Measurements from ENCODE around the gene HDAC9. TPM values are rescaled to one million over a fixed set of nuclear protein-coding genes. Genes with fewer than 3 reads are reported as not detected.

HDAC9 gene
- total RNA-seq, 1 donor from 2014 or later, result 52.7 TPM

DNA sequence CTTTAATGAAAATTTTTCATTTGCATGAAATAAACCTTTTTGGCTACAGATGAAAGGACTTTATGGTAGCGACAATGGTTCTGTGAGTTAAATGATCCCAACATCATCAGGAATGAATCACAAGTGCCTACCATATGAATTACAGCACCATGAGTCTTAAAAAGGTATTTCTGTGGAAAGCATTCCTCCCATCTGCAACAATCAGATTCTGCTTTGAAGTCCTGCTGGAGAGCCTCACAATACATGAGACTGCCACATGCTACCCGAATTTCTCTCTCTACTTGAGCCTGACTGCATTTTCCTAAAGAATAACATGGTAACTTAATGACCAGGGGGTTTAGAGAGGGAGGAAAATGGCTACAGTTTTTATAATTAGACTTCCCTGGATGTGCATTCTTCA, 431.6 kb downstream of the HDAC9 start:
- H3K36me3 ChIP-seq (ENCODE audit: control insufficient read depth in 3 of 3, insufficient read depth in 3 of 3, low read length in 3 of 3), result no peaks in the 10 kb centered on the region
- H3K27me3 ChIP-seq (ENCODE audit: control insufficient read depth in 3 of 3, insufficient read depth in 3 of 3, low read length in 3 of 3), result no peaks in the 10 kb centered on the region
- no peak overlapping the region for H3K4me3 ChIP-seq (ENCODE audit: low read length in 3 of 3)
- H3K27ac ChIP-seq (ENCODE audit: low read depth, low read length), result no peak overlapping the region
- no peaks in the 10 kb centered on the region for H3K9me3 ChIP-seq (ENCODE audit: control insufficient read depth in 3 of 3, low read length in 3 of 3)
- no peak overlapping the region for H3K9ac ChIP-seq (ENCODE audit: low read depth in 1 of 3, low read length in 3 of 3)
- no peaks in the 10 kb centered on the region for H3K4me1 ChIP-seq (ENCODE audit: control insufficient read depth in 3 of 3, insufficient read depth in 3 of 3, low read length in 3 of 3)

DNA sequence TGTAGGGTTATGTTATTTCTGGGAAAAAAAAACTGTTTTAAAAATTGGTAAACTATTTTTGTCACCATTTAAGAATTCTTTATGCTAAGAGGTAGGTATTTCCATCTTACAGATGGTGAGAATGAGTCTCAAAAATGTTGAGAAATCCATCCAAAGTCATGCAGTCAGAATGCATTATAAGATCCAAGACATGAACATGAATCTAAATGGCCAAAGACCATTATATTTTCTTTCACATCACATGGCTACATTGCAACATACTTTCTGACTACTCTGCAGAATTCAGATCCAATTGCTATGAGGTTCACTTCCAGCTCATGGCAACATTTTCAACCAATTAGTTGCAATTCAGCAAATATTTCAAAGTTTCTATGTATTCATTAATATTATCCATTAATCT, 440.7 kb downstream of the HDAC9 start:
- Histone ChIP-seq H3K9me3 (ENCODE audit: control insufficient read depth in 3 of 3, low read length in 3 of 3) (no peaks in the 10 kb centered on the region), H3K27me3 (ENCODE audit: control insufficient read depth in 3 of 3, insufficient read depth in 3 of 3, low read length in 3 of 3) (no peaks in the 10 kb centered on the region), H3K27ac (ENCODE audit: low read depth, low read length) (no peak overlapping the region), H3K4me3 (ENCODE audit: low read length in 3 of 3) (no peak overlapping the region), H3K4me1 (ENCODE audit: control insufficient read depth in 3 of 3, insufficient read depth in 3 of 3, low read length in 3 of 3) (no peaks in the 10 kb centered on the region), H3K9ac (ENCODE audit: low read depth in 1 of 3, low read length in 3 of 3) (no peak overlapping the region), H3K36me3 (ENCODE audit: control insufficient read depth in 3 of 3, insufficient read depth in 3 of 3, low read length in 3 of 3) (no peaks in the 10 kb centered on the region)

DNA sequence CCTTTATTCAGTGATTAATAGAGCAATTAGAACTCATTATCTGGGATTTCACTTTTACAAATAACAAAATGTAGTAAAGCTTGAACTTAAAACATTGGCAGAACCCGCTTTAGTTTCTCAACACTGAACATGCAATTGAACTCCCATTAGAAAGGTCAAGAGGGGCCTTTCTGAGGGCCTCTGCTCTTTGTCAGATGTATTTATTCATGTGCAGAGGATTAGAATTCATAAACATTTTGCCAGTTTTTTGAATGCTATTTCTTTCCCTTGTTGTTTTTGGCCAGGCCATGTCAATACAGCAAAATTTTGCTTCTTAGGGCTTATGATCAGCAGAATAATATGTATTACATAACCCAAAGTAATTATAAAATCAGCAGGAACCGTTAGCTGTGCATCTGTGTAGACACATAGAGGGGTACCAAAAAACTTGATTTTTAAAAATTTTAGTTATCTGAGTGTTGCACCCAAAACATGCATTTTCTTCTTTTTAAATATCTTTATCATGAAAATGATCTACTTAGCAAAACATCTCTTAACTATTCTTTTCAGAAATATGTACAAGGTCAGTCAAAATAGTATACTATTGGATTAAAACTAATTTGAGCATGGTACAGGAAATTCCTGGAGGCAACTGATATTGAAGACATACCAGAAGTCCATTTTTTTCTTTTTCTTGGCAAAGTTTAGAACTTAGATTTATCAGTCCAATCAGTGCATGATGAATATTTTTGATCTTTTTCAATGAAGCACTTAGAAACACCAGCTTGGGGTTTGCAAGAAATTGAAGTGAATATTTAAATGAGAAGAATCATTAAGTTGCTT, 444.4 kb downstream of the HDAC9 start:
- H3K27me3 ChIP-seq (ENCODE audit: control insufficient read depth in 3 of 3, insufficient read depth in 3 of 3, low read length in 3 of 3), result no peaks in the 10 kb centered on the region
- no peak overlapping the region for H3K4me3 ChIP-seq (ENCODE audit: low read length in 3 of 3)
- no peaks in the 10 kb centered on the region for H3K4me1 ChIP-seq (ENCODE audit: control insufficient read depth in 3 of 3, insufficient read depth in 3 of 3, low read length in 3 of 3)
- no peaks in the 10 kb centered on the region for H3K9me3 ChIP-seq (ENCODE audit: control insufficient read depth in 3 of 3, low read length in 3 of 3)
- H3K9ac ChIP-seq (ENCODE audit: low read depth in 1 of 3, low read length in 3 of 3), result no peak overlapping the region
- no peaks in the 10 kb centered on the region for H3K36me3 ChIP-seq (ENCODE audit: control insufficient read depth in 3 of 3, insufficient read depth in 3 of 3, low read length in 3 of 3)
- H3K27ac ChIP-seq (ENCODE audit: low read depth, low read length), result no peak overlapping the region

DNA sequence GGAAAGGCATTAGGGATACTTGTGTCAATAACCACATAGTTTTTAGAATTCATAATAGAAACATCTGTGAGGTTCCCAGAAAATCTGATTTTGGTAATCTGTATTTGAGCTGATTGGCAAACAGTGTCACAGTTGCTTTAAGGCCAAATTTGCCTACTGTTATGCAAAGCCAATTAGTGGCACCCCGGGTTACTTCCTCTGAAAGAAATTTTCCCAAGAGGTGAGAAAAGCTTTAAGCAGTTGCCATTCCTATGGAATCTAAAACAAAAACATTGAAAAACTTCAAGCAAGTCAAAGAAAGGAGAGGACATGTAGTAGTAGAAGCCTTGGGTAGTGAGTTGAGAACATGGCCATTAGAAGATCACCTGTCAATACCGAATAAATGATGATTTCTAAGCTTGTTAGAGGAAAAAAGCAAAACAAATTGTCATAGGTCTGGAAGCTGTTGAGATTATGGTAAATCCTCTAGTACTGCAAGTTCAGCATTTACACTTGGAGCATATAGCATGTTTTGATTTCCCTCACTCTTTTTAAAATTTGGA, 445.1 kb downstream of the HDAC9 start:
- Histone ChIP-seq H3K27ac (ENCODE audit: low read depth, low read length) (no peak overlapping the region), H3K4me1 (ENCODE audit: control insufficient read depth in 3 of 3, insufficient read depth in 3 of 3, low read length in 3 of 3) (no peaks in the 10 kb centered on the region), H3K27me3 (ENCODE audit: control insufficient read depth in 3 of 3, insufficient read depth in 3 of 3, low read length in 3 of 3) (no peaks in the 10 kb centered on the region), H3K9ac (ENCODE audit: low read depth in 1 of 3, low read length in 3 of 3) (no peak overlapping the region), H3K36me3 (ENCODE audit: control insufficient read depth in 3 of 3, insufficient read depth in 3 of 3, low read length in 3 of 3) (no peaks in the 10 kb centered on the region), H3K4me3 (ENCODE audit: low read length in 3 of 3) (no peak overlapping the region), H3K9me3 (ENCODE audit: control insufficient read depth in 3 of 3, low read length in 3 of 3) (no peaks in the 10 kb centered on the region)

DNA sequence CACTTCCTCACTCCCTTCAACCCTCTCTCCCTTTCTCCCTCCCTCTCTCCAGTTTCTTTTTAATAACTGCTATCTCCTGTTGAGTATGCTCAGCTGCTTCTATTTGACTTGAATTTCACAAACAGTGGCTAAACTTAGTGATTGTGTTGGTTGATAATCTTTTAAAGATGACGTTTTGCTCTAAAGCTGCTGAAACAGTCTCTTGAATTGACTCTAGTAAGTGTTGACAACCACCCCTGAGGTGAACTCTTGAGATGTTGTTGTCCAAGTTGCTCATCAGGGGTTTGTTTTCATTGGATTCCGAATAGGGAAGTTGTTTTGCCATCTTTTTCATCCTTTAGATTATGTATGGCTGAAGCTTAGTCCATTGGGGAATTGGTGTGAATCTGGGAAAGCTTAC, 445.7 kb downstream of the HDAC9 start:
- Histone ChIP-seq H3K9me3 (ENCODE audit: control insufficient read depth in 3 of 3, low read length in 3 of 3) (no peaks in the 10 kb centered on the region), H3K4me3 (ENCODE audit: low read length in 3 of 3) (no peak overlapping the region), H3K27ac (ENCODE audit: low read depth, low read length) (no peak overlapping the region), H3K4me1 (ENCODE audit: control insufficient read depth in 3 of 3, insufficient read depth in 3 of 3, low read length in 3 of 3) (no peaks in the 10 kb centered on the region), H3K9ac (ENCODE audit: low read depth in 1 of 3, low read length in 3 of 3) (no peak overlapping the region), H3K27me3 (ENCODE audit: control insufficient read depth in 3 of 3, insufficient read depth in 3 of 3, low read length in 3 of 3) (no peaks in the 10 kb centered on the region), H3K36me3 (ENCODE audit: control insufficient read depth in 3 of 3, insufficient read depth in 3 of 3, low read length in 3 of 3) (no peaks in the 10 kb centered on the region)

DNA sequence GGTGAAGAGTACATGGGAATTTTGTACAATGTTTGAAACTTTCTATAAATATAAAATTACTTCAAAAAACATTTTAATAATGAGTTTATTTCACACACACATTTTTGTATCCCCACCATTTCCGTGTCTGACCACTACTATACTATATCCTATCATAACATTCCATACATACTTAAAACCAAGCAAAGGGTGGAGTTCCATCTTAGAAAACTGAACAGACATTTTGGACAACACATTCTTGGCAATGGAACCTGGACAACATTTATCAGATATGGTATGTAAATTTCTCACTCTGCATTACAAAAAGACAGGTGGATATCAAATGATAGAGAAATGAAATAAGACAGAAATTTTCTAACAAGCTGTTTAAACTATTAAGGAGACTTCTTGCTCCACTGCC, 453.0 kb downstream of the HDAC9 start:
- H3K27ac ChIP-seq (ENCODE audit: low read depth, low read length), result no peak overlapping the region
- no peaks in the 10 kb centered on the region for H3K9me3 ChIP-seq (ENCODE audit: control insufficient read depth in 3 of 3, low read length in 3 of 3)
- no peaks in the 10 kb centered on the region for H3K4me1 ChIP-seq (ENCODE audit: control insufficient read depth in 3 of 3, insufficient read depth in 3 of 3, low read length in 3 of 3)
- H3K9ac ChIP-seq (ENCODE audit: low read depth in 1 of 3, low read length in 3 of 3), result no peak overlapping the region
- H3K4me3 ChIP-seq (ENCODE audit: low read length in 3 of 3), result no peak overlapping the region
- H3K27me3 ChIP-seq (ENCODE audit: control insufficient read depth in 3 of 3, insufficient read depth in 3 of 3, low read length in 3 of 3), result no peaks in the 10 kb centered on the region
- H3K36me3 ChIP-seq (ENCODE audit: control insufficient read depth in 3 of 3, insufficient read depth in 3 of 3, low read length in 3 of 3), result no peaks in the 10 kb centered on the region

DNA sequence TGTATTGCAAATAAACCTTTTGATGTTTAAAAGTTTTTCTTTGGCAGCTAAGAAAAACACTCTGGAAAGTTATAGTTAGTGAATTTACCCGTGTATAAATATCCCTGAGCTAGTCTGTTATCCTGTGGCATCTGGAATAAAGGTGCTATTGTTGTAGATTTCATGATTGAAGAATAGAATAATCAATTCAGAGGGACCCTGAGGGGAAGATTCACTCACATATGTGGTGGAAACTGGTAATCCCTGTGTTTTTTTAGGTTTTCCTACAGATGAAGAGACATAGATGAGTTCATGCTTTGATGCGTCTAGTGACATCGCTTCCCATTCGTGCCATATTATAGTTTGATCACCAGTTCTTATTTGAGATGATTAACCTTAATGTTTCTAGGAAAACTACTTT, 457.3 kb downstream of the HDAC9 start:
- H3K9me3 ChIP-seq (ENCODE audit: control insufficient read depth in 3 of 3, low read length in 3 of 3), result no peaks in the 10 kb centered on the region
- no peaks in the 10 kb centered on the region for H3K4me1 ChIP-seq (ENCODE audit: control insufficient read depth in 3 of 3, insufficient read depth in 3 of 3, low read length in 3 of 3)
- H3K27me3 ChIP-seq (ENCODE audit: control insufficient read depth in 3 of 3, insufficient read depth in 3 of 3, low read length in 3 of 3), result no peaks in the 10 kb centered on the region
- no peak overlapping the region for H3K9ac ChIP-seq (ENCODE audit: low read depth in 1 of 3, low read length in 3 of 3)
- no peak overlapping the region for H3K4me3 ChIP-seq (ENCODE audit: low read length in 3 of 3)
- no peak overlapping the region for H3K27ac ChIP-seq (ENCODE audit: low read depth, low read length)
- H3K36me3 ChIP-seq (ENCODE audit: control insufficient read depth in 3 of 3, insufficient read depth in 3 of 3, low read length in 3 of 3), result peaks cover 0 to 4% (median 0%) of the 10 kb centered on the region in 3 donors

DNA sequence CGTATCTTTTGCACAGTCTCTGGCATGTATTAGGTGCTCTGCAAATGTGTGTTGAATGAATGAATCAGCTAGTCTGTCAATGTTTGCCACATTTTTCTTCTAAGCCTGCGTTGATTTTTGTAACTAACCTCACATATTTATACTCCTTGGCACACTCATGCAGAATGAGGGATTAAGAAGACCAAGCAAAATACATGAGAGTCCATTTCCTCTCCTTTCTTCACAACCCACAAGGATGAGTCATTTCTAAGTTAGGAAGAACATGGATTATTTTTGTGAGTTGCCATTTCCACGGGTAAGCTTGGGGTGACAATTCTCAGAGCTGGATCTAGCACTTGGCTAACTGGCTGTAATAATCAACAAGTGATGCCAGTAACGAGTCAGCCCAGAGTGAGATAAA, 463.1 kb downstream of the HDAC9 start:
- Histone ChIP-seq H3K4me3 (ENCODE audit: low read length in 3 of 3) (no peak overlapping the region), H3K9me3 (ENCODE audit: control insufficient read depth in 3 of 3, low read length in 3 of 3) (no peaks in the 10 kb centered on the region), H3K4me1 (ENCODE audit: control insufficient read depth in 3 of 3, insufficient read depth in 3 of 3, low read length in 3 of 3) (no peaks in the 10 kb centered on the region), H3K36me3 (ENCODE audit: control insufficient read depth in 3 of 3, insufficient read depth in 3 of 3, low read length in 3 of 3) (peaks cover 0 to 4% (median 0%) of the 10 kb centered on the region in 3 donors), H3K27ac (ENCODE audit: low read depth, low read length) (no peak overlapping the region), H3K27me3 (ENCODE audit: control insufficient read depth in 3 of 3, insufficient read depth in 3 of 3, low read length in 3 of 3) (no peaks in the 10 kb centered on the region), H3K9ac (ENCODE audit: low read depth in 1 of 3, low read length in 3 of 3) (no peak overlapping the region)

DNA sequence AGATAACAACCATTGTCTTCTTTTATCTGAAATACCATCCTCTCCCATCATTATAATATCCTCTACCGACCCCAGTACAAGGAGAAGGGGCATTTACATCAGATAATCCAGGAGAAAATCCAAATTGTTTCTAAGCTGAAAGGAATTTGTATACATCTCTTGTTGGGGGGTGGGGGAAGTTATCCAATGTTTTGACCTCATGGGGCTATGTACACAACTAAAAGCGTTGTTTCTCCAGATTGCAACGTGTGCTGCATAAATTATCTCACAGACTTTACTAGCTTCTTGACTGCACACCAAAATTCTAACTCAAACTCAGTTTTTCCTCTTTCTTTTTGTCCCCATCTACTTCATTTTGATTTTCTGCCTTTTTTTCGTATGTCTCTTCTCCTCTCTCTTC, 465.2 kb downstream of the HDAC9 start:
- no peak overlapping the region for H3K27ac ChIP-seq (ENCODE audit: low read depth, low read length)
- no peaks in the 10 kb centered on the region for H3K36me3 ChIP-seq (ENCODE audit: control insufficient read depth in 3 of 3, insufficient read depth in 3 of 3, low read length in 3 of 3)
- no peak overlapping the region for H3K4me3 ChIP-seq (ENCODE audit: low read length in 3 of 3)
- H3K9me3 ChIP-seq (ENCODE audit: control insufficient read depth in 3 of 3, low read length in 3 of 3), result no peaks in the 10 kb centered on the region
- no peaks in the 10 kb centered on the region for H3K27me3 ChIP-seq (ENCODE audit: control insufficient read depth in 3 of 3, insufficient read depth in 3 of 3, low read length in 3 of 3)
- H3K4me1 ChIP-seq (ENCODE audit: control insufficient read depth in 3 of 3, insufficient read depth in 3 of 3, low read length in 3 of 3), result no peaks in the 10 kb centered on the region
- H3K9ac ChIP-seq (ENCODE audit: low read depth in 1 of 3, low read length in 3 of 3), result no peak overlapping the region

DNA sequence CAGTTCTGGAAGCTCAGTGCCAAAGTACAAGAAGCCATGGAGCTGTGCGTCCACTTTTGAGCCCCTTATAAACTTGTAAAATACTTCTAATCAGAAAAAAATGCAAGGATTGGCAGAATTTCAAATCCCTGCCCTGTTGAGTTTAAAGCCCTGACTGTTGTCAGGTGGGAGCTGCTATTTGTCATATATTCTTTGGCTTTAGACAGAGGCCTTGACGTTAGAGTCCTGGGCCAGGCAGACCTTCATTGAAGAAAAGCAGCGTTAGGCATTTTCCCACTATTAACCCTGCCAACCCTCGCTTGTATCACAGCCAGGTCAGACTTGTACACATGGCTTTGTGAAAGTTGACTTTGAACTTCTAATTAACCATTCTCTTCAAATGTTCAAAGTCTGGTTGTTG, 466.5 kb downstream of the HDAC9 start:
- no peaks in the 10 kb centered on the region for H3K27me3 ChIP-seq (ENCODE audit: control insufficient read depth in 3 of 3, insufficient read depth in 3 of 3, low read length in 3 of 3)
- no peaks in the 10 kb centered on the region for H3K9me3 ChIP-seq (ENCODE audit: control insufficient read depth in 3 of 3, low read length in 3 of 3)
- no peak overlapping the region for H3K27ac ChIP-seq (ENCODE audit: low read depth, low read length)
- H3K4me1 ChIP-seq (ENCODE audit: control insufficient read depth in 3 of 3, insufficient read depth in 3 of 3, low read length in 3 of 3), result no peaks in the 10 kb centered on the region
- H3K4me3 ChIP-seq (ENCODE audit: low read length in 3 of 3), result no peak overlapping the region
- H3K36me3 ChIP-seq (ENCODE audit: control insufficient read depth in 3 of 3, insufficient read depth in 3 of 3, low read length in 3 of 3), result no peaks in the 10 kb centered on the region
- no peak overlapping the region for H3K9ac ChIP-seq (ENCODE audit: low read depth in 1 of 3, low read length in 3 of 3)

Measured in skeletal muscle tissue (tissue), 4 donors.